IMR-90 (cell line): Measurements from ENCODE around the gene PARP12. TPM values are rescaled to one million over a fixed set of nuclear protein-coding genes. Genes with fewer than 3 reads are reported as not detected.

Experiments used
- ATAC-seq: fragments of 200-7000 bp; cut with Tn5 transposase; 2 replicates; pipeline ENCODE4 v1.9.1; 2020; ENCODE audit warnings: low read depth, mild to moderate bottlenecking, moderate library complexity
- BruUV-seq: library from RNA; stranded (reverse); fragments of 400-500 nt; replicated peaks from 2 replicates; lab custom pipeline; 2021; lab: Mats Ljungman, UMichigan
- CTCF ChIA-PET: fragments of 300-600 bp; formaldehyde crosslinking; extraction: SDS; loops from one replicate; lab custom pipeline; 2021; ENCODE audit warnings: antibody characterized with exemption; lab: Yijun Ruan, JAX
- POLR2A ChIA-PET: fragments of 300-600 bp; sonication (Branson Sonifier 250); formaldehyde crosslinking; loops from one replicate; lab custom pipeline; 2022; ENCODE audit warnings: antibody characterized with exemption; ENCODE audit not compliant: unreplicated experiment; lab: Charles Lee
- DNase-seq: peaks from one replicate; pipeline ENCODE4 v3.0.0; 2013
- H2AFZ ChIP-seq: replicated peaks from 2 replicates; pipeline ENCODE3; 2013; ENCODE audit warnings: low read length, mild to moderate bottlenecking; ENCODE audit not compliant: poor library complexity
- H2AK5ac ChIP-seq: 2 replicates; pipeline ENCODE4 v1.6.1; 2013; ENCODE audit warnings: low read depth, low read length, inconsistent platforms
- H2AK9ac ChIP-seq: replicated peaks from 2 replicates; pipeline ENCODE3; 2013; ENCODE audit warnings: mild to moderate bottlenecking, low read depth, low read length, moderate library complexity; ENCODE audit not compliant: poor library complexity
- H2BK120ac ChIP-seq: 2 replicates; pipeline ENCODE4 v1.6.1; 2013; ENCODE audit warnings: low read depth, low read length, inconsistent platforms
- H2BK15ac ChIP-seq: 3 replicates; pipeline ENCODE4 v1.6.1; 2013; ENCODE audit warnings: low read depth, low read length, inconsistent platforms
- H2BK20ac ChIP-seq: 2 replicates; pipeline ENCODE4 v1.6.1; 2013; ENCODE audit warnings: low read depth, mild to moderate bottlenecking, inconsistent platforms, low read length, moderate library complexity
- H2BK5ac ChIP-seq: 2 replicates; pipeline ENCODE4 v1.6.1; 2013; ENCODE audit warnings: mild to moderate bottlenecking, low read depth, low read length, inconsistent platforms; ENCODE audit not compliant: poor library complexity, severe bottlenecking
- H3K14ac ChIP-seq: replicated peaks from 2 replicates; pipeline ENCODE4 v1.6.1; 2013; ENCODE audit warnings: low read depth, low read length, inconsistent platforms
- H3K18ac ChIP-seq: 2 replicates; pipeline ENCODE4 v1.6.1; 2013; ENCODE audit warnings: low read depth, low read length, control low read depth
- H3K23ac ChIP-seq: 2 replicates; pipeline ENCODE4 v1.6.1; 2013; ENCODE audit warnings: low read depth, low read length, inconsistent platforms
- H3K27ac ChIP-seq: 2 replicates; pipeline ENCODE4 v1.5.1; 2013; ENCODE audit warnings: mild to moderate bottlenecking, control low read depth, low read length; ENCODE audit not compliant: insufficient read depth
- H3K27me3 ChIP-seq: 2 replicates; pipeline ENCODE4 v1.6.1; 2013; ENCODE audit warnings: low read length; ENCODE audit not compliant: control insufficient read depth, insufficient read depth
- H3K36me3 ChIP-seq: 2 replicates; pipeline ENCODE4 v1.6.1; 2013; ENCODE audit warnings: low read length, mixed read lengths; ENCODE audit not compliant: control insufficient read depth, insufficient read depth
- H3K4ac ChIP-seq: 2 replicates; pipeline ENCODE4 v1.6.1; 2013; ENCODE audit warnings: low read depth, low read length, inconsistent platforms
- H3K4me1 ChIP-seq: 2 replicates; pipeline ENCODE4 v1.6.1; 2013; ENCODE audit warnings: low read length, mixed read lengths; ENCODE audit not compliant: control insufficient read depth, insufficient read depth
- H3K4me2 ChIP-seq: 2 replicates; pipeline ENCODE4 v1.6.1; 2013; ENCODE audit warnings: low read depth, mild to moderate bottlenecking, control low read depth, low read length, moderate library complexity
- H3K4me3 ChIP-seq: 2 replicates; pipeline ENCODE4 v1.5.1; 2013; ENCODE audit warnings: low read depth, mild to moderate bottlenecking, control low read depth, low read length, moderate library complexity; ENCODE audit not compliant: insufficient read depth
- H3K56ac ChIP-seq: 2 replicates; pipeline ENCODE4 v1.6.1; 2013; ENCODE audit warnings: low read length, inconsistent platforms; ENCODE audit not compliant: insufficient read depth; ENCODE audit errors: extremely low read depth
- H3K79me1 ChIP-seq, 2 experiments: 2 replicates each; pipeline ENCODE4 v1.6.1; 2013; ENCODE audit warnings: low read length in 2 of 2, inconsistent platforms in 1 of 2, low read depth in 1 of 2
- H3K9ac ChIP-seq: 2 replicates; pipeline ENCODE4 v1.6.1; 2013; ENCODE audit warnings: low read depth, low read length, control low read depth
- H3K9me1 ChIP-seq: 2 replicates; pipeline ENCODE4 v1.6.1; 2013; ENCODE audit warnings: low read length, inconsistent platforms; ENCODE audit not compliant: insufficient read depth
- H3K9me3 ChIP-seq: 2 replicates; pipeline ENCODE4 v1.6.1; 2013; ENCODE audit warnings: low read length; ENCODE audit not compliant: control insufficient read depth, insufficient read depth
- H4K20me1 ChIP-seq: 2 replicates; pipeline ENCODE4 v1.6.1; 2013; ENCODE audit warnings: low read length, inconsistent platforms; ENCODE audit not compliant: insufficient read depth
- H4K5ac ChIP-seq: 2 replicates; pipeline ENCODE4 v1.6.1; 2013; ENCODE audit warnings: mild to moderate bottlenecking, low read depth, low read length, control low read depth
- H4K8ac ChIP-seq, 2 experiments: 2 replicates each; pipeline ENCODE4 v1.6.1; 2013; ENCODE audit warnings: low read depth in 2 of 2, low read length in 2 of 2, control low read depth in 1 of 2, inconsistent platforms in 1 of 2
- H4K91ac ChIP-seq: 2 replicates; pipeline ENCODE4 v1.6.1; 2013; ENCODE audit warnings: low read depth, low read length, inconsistent platforms; ENCODE audit not compliant: insufficient read depth
- BHLHE40 ChIP-seq: fragments of 150-350 bp; IDR thresholded peaks from 2 replicates; pipeline ENCODE4 v1.6.1; 2016; ENCODE audit warnings: mild to moderate bottlenecking, low read depth, low read length
- CEBPB ChIP-seq: IDR thresholded peaks from 2 replicates; pipeline ENCODE4 v1.6.1; 2012; ENCODE audit warnings: low read depth, low read length, improper control_type of control experiment
- CHD1 ChIP-seq: IDR thresholded peaks from 2 replicates; pipeline ENCODE4 v1.6.1; 2012; ENCODE audit warnings: low read depth, low read length, improper control_type of control experiment
- ELK1 ChIP-seq: fragments of 150-350 bp; IDR thresholded peaks from 2 replicates; pipeline ENCODE4 v1.6.1; 2016; ENCODE audit warnings: low read depth, mild to moderate bottlenecking, low read length, moderate library complexity, borderline replicate concordance
- MAFK ChIP-seq: IDR thresholded peaks from 2 replicates; pipeline ENCODE4 v1.6.1; 2012; ENCODE audit warnings: low read depth, low read length, improper control_type of control experiment
- MXI1 ChIP-seq: IDR thresholded peaks from 2 replicates; pipeline ENCODE4 v1.6.1; 2012; ENCODE audit warnings: low read depth, mild to moderate bottlenecking, low read length, moderate library complexity, borderline replicate concordance
- NFE2L2 ChIP-seq: fragments of 150-350 bp; IDR thresholded peaks from 2 replicates; pipeline ENCODE4 v1.6.1; 2016; ENCODE audit warnings: low read depth, mild to moderate bottlenecking, low read length
- POLR2A ChIP-seq: IDR thresholded peaks from 2 replicates; pipeline ENCODE4 v1.6.1; 2012; ENCODE audit warnings: mild to moderate bottlenecking, low read depth, low read length
- RCOR1 ChIP-seq: IDR thresholded peaks from 2 replicates; pipeline ENCODE4 v1.6.1; 2012; ENCODE audit warnings: mild to moderate bottlenecking, low read length, improper control_type of control experiment; ENCODE audit not compliant: insufficient replicate concordance
- RFX5 ChIP-seq: IDR thresholded peaks from 2 replicates; pipeline ENCODE4 v1.8.0; 2012; ENCODE audit warnings: low read depth, mild to moderate bottlenecking, low read length, moderate library complexity
- SMC3 ChIP-seq: fragments of 150-350 bp; IDR thresholded peaks from 2 replicates; pipeline ENCODE4 v1.6.1; 2016; ENCODE audit warnings: low read depth, mild to moderate bottlenecking, antibody characterized with exemption, low read length, moderate library complexity
- USF2 ChIP-seq: fragments of 150-350 bp; IDR thresholded peaks from 2 replicates; pipeline ENCODE4 v1.6.1; 2017; ENCODE audit warnings: mild to moderate bottlenecking, antibody characterized with exemption, low read length, low read depth
- WGBS, 2 experiments: methylation state at CpG; one replicate each; pipeline versions ENCODE4 v1.1.5 to v1.1.7; 2013; ENCODE audit warnings: missing lambda C conversion rate in 2 of 2; ENCODE audit not compliant: insufficient read length in 1 of 2; ENCODE audit errors: extremely low coverage in 2 of 2; 5-methylcytosine and 5-hydroxymethylcytosine counted together
- dilution Hi-C: fragments of 300-500 bp; cut with HindIII; formaldehyde crosslinking; loops from one replicate; pipeline ENCODE4 v1.14.3; 2018; ENCODE audit warnings: low sequenced_read_pairs; ENCODE audit not compliant: unreplicated experiment
- in situ Hi-C: fragments of 300-500 bp; cut with MboI; formaldehyde crosslinking; loops from 3 replicates; pipeline ENCODE4 v1.14.3; 2019; ENCODE audit warnings: low sequenced_read_pairs, inconsistent platforms, mixed read lengths
- intact Hi-C: fragments of 100-400 bp; cut with micrococcal nuclease; formaldehyde crosslinking; loops from 2 replicates; pipeline ENCODE4 v1.10.0; 2022
- polyA plus RNA-seq, 3 experiments: library from polyadenylated mRNA; depleted of rRNA; stranded (reverse); fragments of >200 nt; gene quantifications; 2 replicates each; pipeline ENCODE4 v1.2.3, GENCODE V29; 2012; ENCODE audit warnings: low replicate concordance in 1 of 3
- total RNA-seq: library from RNA; depleted of rRNA; stranded (reverse); fragments of >200 nt; gene quantifications from 2 replicates; pipeline ENCODE4 v1.2.3, GENCODE V29; 2012
- TF ChIP-seq, protein P1 (sequence below): conservative IDR thresholded peaks from 2 replicates; pipeline ENCODE4 v1.5.1; 2012; ENCODE audit warnings: mild to moderate bottlenecking, low read depth, low read length, improper control_type of control experiment

Gene PARP12
- total and polyA plus RNA-seq, 2 of the 4 experiments (the other 2 are of a cell fraction) = 7.2 to 11.3 TPM

DNA sequence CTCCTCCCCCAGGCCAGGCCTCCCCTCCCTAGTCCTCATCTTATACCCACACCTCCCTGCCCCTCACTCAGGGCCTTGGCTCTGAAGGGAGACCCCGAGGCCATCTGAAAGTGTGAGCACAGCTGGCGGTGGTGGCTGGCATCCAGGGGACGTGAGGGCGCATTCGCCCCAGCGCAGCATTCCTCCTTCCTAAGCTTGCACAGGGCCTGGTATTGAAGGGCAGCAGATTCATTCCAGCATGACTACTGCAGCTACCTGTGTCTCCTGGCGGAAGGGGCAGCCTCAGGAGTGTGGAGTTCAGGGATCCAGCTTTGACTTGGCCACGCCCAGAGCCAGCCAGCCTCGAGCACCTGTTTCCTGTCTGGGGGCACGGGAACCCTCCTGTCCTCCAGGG lies 72.6 kb downstream of the PARP12 start:
- ATAC-seq (no peak), DNase-seq (no peak)
- no peaks in the 10 kb centered on the region for H3K36me3 ChIP-seq
- no peak overlapping the region for H3K4me2 ChIP-seq
- no peak overlapping the region for H2BK120ac ChIP-seq
- H4K5ac ChIP-seq = no peak overlapping the region
- WGBS, 2 experiments = 70% methylated on average over 4 of the region's 10 CpGs; no CpG with 5 or more reads in 1 of the 2 experiments
- ChIA-PET CTCF (no interaction called here), POLR2A (no interaction called here)
- H2BK15ac ChIP-seq = no peak overlapping the region
- H3K27me3 ChIP-seq = no peaks in the 10 kb centered on the region; the same call in 1 of the 2 replicates
- H3K9me1 ChIP-seq = peaks cover 16% of the 10 kb centered on the region; the same call in 1 of the 2 replicates
- no peak overlapping the region; the same call in 1 of the 2 replicates for H2AK5ac ChIP-seq
- H3K4me3 ChIP-seq = no peak overlapping the region
- H4K91ac ChIP-seq = no peak overlapping the region
- no peak overlapping the region for H3K14ac ChIP-seq
- dilution Hi-C loops = no loop called here
- H3K79me1 ChIP-seq = no peaks in the 10 kb centered on the region
- no peak overlapping the region for H3K23ac ChIP-seq
- intact Hi-C loops = no loop called here
- no peak overlapping the region; the same call in 1 of the 2 replicates for H2BK20ac ChIP-seq
- no peaks in the 10 kb centered on the region for H4K20me1 ChIP-seq
- H3K9me3 ChIP-seq = no peaks in the 10 kb centered on the region
- no peak overlapping the region for H3K18ac ChIP-seq
- H2AK9ac ChIP-seq = no peak overlapping the region
- H3K9ac ChIP-seq = no peak overlapping the region
- TF ChIP-seq CEBPB = no peak
- TF ChIP-seq USF2 = no peak
- no peak for TF ChIP-seq CHD1
- TF ChIP-seq MXI1 = no peak
- no peak for TF ChIP-seq ELK1
- TF ChIP-seq SMC3 = no peak
- TF ChIP-seq POLR2A = no peak
- no peak for TF ChIP-seq BHLHE40
- TF ChIP-seq RCOR1 = no peak
- TF ChIP-seq, protein P1, sequence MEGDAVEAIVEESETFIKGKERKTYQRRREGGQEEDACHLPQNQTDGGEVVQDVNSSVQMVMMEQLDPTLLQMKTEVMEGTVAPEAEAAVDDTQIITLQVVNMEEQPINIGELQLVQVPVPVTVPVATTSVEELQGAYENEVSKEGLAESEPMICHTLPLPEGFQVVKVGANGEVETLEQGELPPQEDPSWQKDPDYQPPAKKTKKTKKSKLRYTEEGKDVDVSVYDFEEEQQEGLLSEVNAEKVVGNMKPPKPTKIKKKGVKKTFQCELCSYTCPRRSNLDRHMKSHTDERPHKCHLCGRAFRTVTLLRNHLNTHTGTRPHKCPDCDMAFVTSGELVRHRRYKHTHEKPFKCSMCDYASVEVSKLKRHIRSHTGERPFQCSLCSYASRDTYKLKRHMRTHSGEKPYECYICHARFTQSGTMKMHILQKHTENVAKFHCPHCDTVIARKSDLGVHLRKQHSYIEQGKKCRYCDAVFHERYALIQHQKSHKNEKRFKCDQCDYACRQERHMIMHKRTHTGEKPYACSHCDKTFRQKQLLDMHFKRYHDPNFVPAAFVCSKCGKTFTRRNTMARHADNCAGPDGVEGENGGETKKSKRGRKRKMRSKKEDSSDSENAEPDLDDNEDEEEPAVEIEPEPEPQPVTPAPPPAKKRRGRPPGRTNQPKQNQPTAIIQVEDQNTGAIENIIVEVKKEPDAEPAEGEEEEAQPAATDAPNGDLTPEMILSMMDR = no peak
- TF ChIP-seq NFE2L2 = no peak
- no peak for TF ChIP-seq MAFK
- TF ChIP-seq RFX5 = no peak
- H3K27ac ChIP-seq = no peak overlapping the region
- no peak overlapping the region for H3K56ac ChIP-seq
- no peak overlapping the region for H4K8ac ChIP-seq
- no peak overlapping the region for H3K4ac ChIP-seq
- H2AFZ ChIP-seq = no peak overlapping the region
- H2BK5ac ChIP-seq = no peak overlapping the region
- in situ Hi-C loops = no loop called here
- H3K4me1 ChIP-seq = peaks cover 9% of the 10 kb centered on the region
- no TSS peak for BruUV-seq
